LNCAP (cell line): ENCODE measurements around the gene CDH5.

ENCODE experiments used
- TF ChIP-seq, protein P1 (sequence below): fragments of 450-650 bp; IDR thresholded peaks from 2 replicates; pipeline ENCODE4 v1.5.1; 2017; ENCODE audit warnings: mild to moderate bottlenecking

CDH5 gene

DNA sequence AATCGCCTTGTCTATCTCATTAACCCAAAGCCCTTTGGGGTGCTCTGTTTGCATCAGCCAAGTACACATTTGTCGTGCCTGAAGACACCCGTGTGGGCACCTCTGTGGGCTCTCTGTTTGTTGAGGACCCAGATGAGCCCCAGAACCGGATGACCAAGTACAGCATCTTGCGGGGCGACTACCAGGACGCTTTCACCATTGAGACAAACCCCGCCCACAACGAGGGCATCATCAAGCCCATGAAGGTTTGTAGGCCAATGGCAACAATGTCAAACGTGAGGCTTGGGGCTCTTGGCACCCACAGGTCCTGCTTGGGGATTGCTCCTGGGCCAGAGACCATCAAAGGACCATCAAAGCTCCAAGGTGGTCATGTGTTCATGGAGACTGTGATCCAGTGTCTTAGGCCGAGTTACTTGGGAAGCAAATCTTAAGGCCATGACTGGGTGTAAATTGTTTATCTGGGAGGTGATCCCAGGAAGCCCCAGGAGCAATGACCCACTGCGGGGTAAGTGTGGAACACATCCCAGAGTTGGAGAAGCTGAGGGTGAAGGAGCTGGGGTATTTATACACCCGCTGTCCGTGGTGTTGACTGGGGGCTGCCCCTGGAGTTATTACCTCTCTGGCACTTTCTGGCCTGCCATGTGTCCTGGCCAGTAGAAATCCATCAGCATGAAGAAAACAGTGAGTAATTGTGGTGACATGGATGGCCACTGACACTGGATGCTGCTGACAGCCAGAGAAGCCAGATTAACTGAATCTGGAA lies 24.0 kb downstream of the CDH5 start:
- TF ChIP-seq, protein P1, sequence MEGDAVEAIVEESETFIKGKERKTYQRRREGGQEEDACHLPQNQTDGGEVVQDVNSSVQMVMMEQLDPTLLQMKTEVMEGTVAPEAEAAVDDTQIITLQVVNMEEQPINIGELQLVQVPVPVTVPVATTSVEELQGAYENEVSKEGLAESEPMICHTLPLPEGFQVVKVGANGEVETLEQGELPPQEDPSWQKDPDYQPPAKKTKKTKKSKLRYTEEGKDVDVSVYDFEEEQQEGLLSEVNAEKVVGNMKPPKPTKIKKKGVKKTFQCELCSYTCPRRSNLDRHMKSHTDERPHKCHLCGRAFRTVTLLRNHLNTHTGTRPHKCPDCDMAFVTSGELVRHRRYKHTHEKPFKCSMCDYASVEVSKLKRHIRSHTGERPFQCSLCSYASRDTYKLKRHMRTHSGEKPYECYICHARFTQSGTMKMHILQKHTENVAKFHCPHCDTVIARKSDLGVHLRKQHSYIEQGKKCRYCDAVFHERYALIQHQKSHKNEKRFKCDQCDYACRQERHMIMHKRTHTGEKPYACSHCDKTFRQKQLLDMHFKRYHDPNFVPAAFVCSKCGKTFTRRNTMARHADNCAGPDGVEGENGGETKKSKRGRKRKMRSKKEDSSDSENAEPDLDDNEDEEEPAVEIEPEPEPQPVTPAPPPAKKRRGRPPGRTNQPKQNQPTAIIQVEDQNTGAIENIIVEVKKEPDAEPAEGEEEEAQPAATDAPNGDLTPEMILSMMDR: no peak

DNA sequence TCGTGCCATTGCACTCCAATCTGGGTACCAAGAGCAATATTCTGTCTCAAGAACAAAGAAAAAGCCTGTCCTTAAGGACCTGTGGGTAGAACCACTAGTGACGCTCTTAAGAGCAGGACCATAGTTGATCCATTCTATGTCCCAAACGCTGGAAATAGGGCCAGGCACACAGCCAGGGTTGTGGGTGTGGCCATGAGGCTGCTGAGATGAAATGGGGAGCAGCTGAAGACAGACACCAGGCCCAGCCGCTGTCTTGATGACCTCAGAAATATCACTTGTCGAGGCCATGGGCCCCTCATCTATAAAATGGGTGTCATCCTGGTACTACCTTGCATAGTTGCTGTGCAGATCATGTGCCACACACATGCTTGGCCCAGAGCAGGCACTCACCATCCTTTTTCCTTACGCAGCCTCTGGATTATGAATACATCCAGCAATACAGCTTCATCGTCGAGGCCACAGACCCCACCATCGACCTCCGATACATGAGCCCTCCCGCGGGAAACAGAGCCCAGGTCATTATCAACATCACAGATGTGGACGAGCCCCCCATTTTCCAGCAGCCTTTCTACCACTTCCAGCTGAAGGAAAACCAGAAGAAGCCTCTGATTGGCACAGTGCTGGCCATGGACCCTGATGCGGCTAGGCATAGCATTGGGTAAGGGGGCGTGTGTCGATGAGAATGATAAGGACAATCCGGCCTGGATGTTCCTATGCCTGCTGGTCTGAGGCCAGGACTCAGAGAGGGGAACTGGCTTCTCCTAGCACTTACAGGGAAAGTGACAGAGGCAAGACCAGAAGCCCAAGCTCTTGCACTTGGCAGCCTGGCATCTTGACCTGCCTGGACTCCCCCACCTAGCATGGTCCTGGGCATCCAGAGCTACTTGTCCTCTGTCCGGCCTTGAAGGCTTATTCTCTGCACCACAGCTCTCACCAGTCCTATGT lies 25.5 kb downstream of the CDH5 start:
- TF ChIP-seq, protein P1: no peak

DNA sequence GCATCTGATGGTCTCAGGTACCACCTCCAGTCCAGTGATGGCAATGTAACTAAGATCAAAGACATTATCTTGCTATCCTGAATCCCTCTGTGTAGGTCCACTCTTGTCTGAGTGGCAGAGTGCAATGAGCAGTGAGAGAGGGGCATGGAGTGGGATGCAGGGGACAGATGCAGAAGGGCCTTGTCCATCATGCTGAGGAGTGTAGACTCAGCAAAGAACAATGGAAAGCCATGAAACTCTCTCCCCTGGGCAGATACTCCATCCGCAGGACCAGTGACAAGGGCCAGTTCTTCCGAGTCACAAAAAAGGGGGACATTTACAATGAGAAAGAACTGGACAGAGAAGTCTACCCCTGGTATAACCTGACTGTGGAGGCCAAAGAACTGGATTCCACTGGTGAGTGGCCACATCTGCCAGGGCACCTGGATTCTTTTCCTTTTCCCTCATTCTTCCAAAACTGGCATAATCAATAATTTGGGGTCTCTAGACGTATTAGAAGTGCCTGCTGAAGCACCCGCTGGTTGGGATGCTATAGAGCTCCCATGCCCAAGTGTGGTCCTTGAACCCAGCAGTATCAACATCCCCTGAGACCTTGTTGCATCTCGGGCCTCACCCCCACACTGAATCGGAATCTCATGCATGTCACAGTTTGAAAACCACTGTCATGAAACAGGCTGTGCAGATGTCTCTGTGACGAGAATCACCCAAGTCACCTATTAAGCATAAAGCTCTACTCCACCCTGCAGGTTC lies 29.5 kb downstream of the CDH5 start:
- TF ChIP-seq, protein P1: no peak

DNA sequence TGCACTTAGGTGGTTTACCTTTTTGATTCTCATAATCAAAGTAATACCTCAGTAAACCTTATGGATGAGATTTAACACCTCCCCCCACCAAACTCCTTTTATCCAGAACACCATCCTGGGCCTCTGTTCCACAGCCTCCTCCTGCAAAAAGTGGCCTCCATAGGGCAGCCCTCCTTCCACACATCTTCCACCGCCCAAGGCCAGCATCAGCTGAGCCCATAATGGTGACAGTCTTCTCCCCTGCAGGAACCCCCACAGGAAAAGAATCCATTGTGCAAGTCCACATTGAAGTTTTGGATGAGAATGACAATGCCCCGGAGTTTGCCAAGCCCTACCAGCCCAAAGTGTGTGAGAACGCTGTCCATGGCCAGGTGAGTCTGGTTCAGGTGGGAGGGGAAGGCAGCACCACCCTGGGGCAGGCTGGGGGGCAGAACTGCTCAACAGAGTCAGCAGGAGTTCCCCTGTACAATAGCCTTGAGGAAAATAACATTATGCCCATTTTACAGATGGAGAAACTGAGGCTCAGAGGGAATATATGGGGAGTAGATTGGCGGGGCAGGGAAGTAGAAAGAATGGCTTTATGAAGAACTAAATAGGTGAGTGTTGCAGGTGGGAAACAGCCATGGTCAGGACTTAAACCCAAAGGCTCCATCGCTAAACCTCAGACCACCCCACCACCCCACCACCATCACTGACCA lies 31.4 kb downstream of the CDH5 start:
- TF ChIP-seq, protein P1: no peak

GRCh38 chr16:66399031-66399430 lies 32.5 kb downstream of the CDH5 start:
- TF ChIP-seq, protein P1: no peak

GRCh38 chr16:66399930-66400329 lies 33.4 kb downstream of the CDH5 start:
- TF ChIP-seq, protein P1: no peak
